ENCODE results near the gene CREBL2. TPM values are rescaled to one million over a fixed set of nuclear protein-coding genes. Genes with fewer than 3 reads are reported as not detected.
"Not testable (repeated sequence)": the region's sequence is repeated elsewhere in the genome, so short reads cannot be mapped to it uniquely, and the experiment has no call there.

The CREBL2 gene
- total and polyA plus RNA-seq, 5 experiments from 2014 or later = 35.1 to 46.8 (median 36.5) TPM

DNA sequence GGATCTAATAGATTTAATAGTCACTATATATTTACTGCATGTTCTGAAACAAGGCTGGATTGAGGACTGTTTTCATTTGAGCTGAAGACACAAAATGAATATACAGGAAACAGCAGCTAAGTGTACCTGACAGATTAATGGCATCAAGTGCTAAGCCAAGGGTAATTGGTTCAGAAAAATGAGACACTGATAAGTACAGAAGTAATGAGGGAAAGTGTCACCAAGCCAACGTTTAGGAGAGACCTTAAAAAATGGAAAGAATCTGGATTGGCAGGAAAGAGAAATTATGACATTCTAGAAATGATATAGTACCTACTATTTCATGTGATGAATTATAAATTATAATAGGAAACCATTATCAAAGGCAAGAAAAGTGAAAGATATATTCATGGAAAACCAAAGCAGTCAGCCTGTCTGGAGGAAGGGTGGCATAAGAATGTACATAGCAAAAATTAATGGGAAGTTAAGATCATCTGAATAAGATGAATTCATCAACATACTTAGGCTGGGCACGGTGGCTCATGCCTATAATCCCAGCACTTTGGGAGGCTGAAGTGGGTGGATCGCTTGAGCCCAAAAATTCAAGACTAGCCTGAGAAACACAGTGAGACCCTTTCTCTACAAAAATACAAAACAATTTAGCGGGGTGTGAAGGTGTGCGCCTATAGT lies 28.0 kb upstream of the CREBL2 start:
- peak overlapping the region in 1 of 10 donors; percentile 47 for H3K27ac Mint-ChIP-seq
- DNase-seq (no peak), ATAC-seq (no peak)
- H3K9me3 Mint-ChIP-seq = no peaks in the 10 kb centered on the region
- POLR2A ChIA-PET = no interaction called here
- H3K4me3 Mint-ChIP-seq = no peak overlapping the region
- H3K27me3 Mint-ChIP-seq = peaks cover 0 to 6% (median 2%) of the 10 kb centered on the region in 5 donors
- no peaks in the 10 kb centered on the region for H3K36me3 Mint-ChIP-seq
- peaks cover 0 to 8% (median under 1%) of the 10 kb centered on the region in 4 donors for H3K4me1 Mint-ChIP-seq

DNA sequence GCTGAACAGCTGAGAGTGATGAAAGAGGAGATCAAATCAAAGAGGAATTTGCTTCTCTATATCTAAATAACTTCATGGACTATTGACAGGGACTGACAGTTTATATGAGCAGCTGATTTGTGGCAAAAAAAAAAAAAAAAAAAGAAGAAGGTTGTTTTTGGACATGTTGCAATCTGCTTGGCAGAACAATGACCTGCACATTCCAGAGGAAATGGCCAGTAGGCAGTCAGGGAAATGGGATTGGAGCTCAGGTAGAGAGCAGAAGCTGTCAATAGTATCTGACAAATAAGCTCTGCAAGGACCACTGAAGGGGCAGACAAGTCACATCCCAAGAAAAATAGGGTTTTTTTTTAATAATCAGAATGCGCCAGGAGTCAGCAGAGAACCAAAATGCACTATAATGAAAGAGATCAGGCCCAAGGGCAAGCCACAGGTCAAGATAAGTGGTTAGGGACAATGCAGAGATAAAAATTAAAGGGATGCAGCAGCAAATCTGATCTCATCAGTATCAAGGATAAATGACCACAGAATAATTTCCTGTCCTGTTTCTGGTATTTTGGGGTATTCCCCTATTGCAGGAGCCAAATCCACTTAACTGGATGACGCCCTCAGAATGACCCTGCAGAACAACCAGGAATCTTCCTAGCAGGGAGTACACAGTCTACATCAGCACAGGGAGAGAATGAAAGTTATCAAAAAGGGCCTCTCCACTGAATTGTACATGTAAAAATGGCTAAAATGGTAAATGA lies 26.4 kb upstream of the CREBL2 start:
- H3K36me3 Mint-ChIP-seq = no peaks in the 10 kb centered on the region
- no peak overlapping the region for H3K4me3 Mint-ChIP-seq
- no peak overlapping the region for H3K27ac Mint-ChIP-seq
- DNase-seq = no peak
- peaks cover 0 to 3% (median 0%) of the 10 kb centered on the region in 9 donors for H3K9me3 Mint-ChIP-seq
- no peak for ATAC-seq
- peaks cover 2 to 14% (median 7%) of the 10 kb centered on the region in 4 donors for H3K4me1 Mint-ChIP-seq
- H3K27me3 Mint-ChIP-seq = peaks cover 0 to 8% (median 2%) of the 10 kb centered on the region in 5 donors
- POLR2A ChIA-PET = interaction anchor here (0.6 to 0.7 kb wide), 2 partner anchors 38 to 500 kb away, joined by 3 to 4 read pairs; no protein-coding TSS in a partner anchor

DNA sequence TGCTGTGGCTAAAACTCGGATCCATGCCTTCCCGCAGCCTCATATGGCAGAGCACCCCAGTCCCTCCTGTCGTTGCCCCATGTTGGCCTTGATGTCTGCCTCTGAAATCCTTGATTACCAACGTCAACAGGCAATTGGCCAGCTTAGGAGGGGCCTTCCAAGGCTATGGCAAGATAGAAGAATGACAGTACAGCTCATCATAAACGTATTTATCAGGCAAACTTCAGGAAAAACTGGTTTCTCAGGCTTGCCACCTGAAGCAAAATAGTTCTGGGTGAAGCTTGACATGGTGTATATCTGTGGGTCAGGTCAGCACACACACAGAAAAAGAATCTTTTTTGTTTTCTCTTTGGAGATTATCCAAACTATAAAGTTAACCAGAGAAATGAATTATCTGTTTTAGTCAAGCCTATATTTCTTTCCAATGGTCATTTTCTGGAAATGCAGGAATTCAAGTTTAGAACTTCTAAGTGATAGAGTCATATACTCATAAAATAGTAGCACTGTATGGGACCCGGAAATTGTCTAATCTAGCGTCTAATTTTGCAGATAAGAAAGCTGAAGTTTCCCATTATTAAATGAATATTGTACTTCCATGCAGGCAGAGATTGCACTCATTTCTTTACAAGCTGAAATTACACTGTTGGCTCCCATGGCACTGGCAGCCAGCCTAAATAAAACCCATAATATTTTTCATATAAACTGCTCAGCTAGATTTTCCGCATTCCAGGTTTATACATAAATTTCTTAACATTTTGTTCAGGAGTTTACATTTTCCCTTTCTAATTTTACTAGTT lies 24.6 kb upstream of the CREBL2 start:
- ATAC-seq = no peak
- POLR2A ChIA-PET = no interaction called here
- H3K4me3 Mint-ChIP-seq = no peak overlapping the region
- DNase-seq = no peak
- H3K27me3 Mint-ChIP-seq = peaks cover 0 to 10% (median 4%) of the 10 kb centered on the region in 5 donors
- H3K36me3 Mint-ChIP-seq = no peaks in the 10 kb centered on the region
- no peak overlapping the region for H3K27ac Mint-ChIP-seq
- peaks cover 2 to 14% (median 8%) of the 10 kb centered on the region in 4 donors for H3K4me1 Mint-ChIP-seq
- peaks cover 0 to 3% (median 0%) of the 10 kb centered on the region in 9 donors for H3K9me3 Mint-ChIP-seq

DNA sequence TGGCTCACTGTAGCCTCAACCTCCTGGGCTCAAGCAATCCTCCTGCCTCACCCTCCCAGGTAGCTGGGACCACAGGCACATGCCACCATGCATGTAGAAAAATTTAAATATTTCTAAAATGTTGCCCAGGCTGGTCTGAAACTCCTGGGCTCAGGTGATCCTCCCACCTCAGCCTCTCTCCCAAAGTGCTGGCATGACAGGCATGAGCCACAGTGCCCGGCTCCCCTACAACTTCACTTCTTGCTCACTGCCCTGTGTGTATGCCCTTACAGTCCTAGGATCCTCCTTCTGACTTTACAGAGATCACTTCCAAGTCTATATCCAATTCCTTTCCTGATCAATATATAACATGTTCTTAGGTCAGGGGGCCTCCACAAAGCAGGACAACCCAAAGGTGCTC lies 23.8 kb upstream of the CREBL2 start:
- Mint-ChIP-seq H3K9me3 (peaks cover 0 to 3% (median 0%) of the 10 kb centered on the region in 9 donors), H3K36me3 (no peaks in the 10 kb centered on the region), H3K4me1 (peaks cover 2 to 14% (median 6%) of the 10 kb centered on the region in 4 donors), H3K27me3 (peaks cover 0 to 10% (median 5%) of the 10 kb centered on the region in 5 donors), H3K27ac (no peak overlapping the region), H3K4me3 (no peak overlapping the region)
- no peak for DNase-seq
- POLR2A ChIA-PET = interaction anchor here (0.7 kb wide), 1 partner anchor 27 kb away, joined by 3 read pairs; no protein-coding TSS in a partner anchor
- no peak for ATAC-seq

DNA sequence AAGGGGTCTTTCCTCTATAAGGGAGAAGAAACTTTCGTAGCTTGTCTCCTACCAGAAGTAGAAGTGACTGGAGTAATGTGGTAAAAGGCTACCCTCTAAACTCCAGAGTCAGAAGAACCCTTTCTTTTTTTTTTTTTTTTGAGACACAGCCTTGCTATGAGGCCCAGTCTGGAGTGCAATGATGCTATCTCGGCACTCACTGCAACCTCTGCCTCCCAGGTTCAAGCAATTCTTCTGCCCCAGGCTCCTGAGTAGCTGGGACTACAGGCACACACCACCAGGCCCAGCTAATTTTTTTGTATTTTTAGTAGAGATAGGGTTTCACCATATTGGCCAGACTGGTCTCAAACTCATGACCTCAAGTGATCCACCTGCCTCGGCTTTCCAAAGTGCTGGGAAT lies 23.2 kb upstream of the CREBL2 start:
- ATAC-seq, H3K27ac Mint-ChIP-seq, H3K4me3 Mint-ChIP-seq, H3K27me3 Mint-ChIP-seq, DNase-seq, H3K36me3 Mint-ChIP-seq, H3K9me3 Mint-ChIP-seq: not testable (repeated sequence)
- H3K4me1 Mint-ChIP-seq = peaks cover 2 to 14% (median 6%) of the 10 kb centered on the region in 4 donors
- POLR2A ChIA-PET = interaction anchor here (0.7 kb wide), 1 partner anchor 27 kb away, joined by 3 read pairs; no protein-coding TSS in a partner anchor

DNA sequence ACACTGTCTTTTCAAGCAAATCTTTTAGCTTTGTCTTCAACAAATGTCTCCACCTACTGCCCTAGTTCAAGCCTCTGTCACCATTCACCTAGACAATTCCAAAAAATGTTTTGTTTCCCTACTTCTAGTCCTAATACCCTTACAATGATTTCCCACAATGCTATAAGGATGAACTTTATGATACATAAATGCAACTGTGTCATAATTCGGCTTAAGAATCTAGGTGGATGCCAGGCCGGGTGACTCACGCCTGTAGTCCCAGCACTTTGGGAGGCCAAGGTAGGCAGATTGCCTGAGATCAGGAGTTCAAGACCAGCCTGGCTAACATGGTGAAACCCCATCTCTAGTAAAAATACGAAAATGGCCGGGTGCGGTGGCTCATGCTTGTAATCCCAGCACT lies 20.7 kb upstream of the CREBL2 start:
- DNase-seq = no peak
- Mint-ChIP-seq H3K4me1 (peaks cover 2 to 14% (median 6%) of the 10 kb centered on the region in 4 donors), H3K27ac (peak overlapping the region in 1 of 10 donors; percentile 7), H3K36me3 (no peaks in the 10 kb centered on the region), H3K27me3 (peaks cover 0 to 9% (median 2%) of the 10 kb centered on the region in 5 donors), H3K9me3 (peaks cover 0 to 3% (median 0%) of the 10 kb centered on the region in 9 donors), H3K4me3 (no peak overlapping the region)
- POLR2A ChIA-PET = no interaction called here
- ATAC-seq = no peak

DNA sequence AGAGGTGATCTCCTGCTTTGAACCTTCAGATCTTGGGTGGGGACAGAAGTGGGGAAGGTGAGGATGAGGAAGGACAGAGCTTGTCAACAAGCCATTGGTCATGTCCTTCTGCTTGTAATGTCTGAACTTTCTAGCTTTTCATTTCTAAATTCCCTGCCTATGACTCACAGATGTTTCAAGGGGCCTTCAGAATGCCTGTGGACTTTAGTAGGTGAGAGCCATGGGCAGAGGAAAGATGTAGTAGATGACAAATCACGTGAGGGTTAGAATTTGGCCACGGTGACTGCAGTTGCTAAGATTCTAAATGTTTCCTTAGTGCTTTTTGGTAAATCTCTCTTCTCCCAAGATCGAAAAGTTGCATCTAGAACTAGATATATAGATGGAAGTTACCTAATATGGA lies 18.7 kb upstream of the CREBL2 start:
- H3K9me3 Mint-ChIP-seq = peaks cover 0 to 3% (median 0%) of the 10 kb centered on the region in 9 donors
- H3K4me3 Mint-ChIP-seq = no peak overlapping the region
- H3K27ac Mint-ChIP-seq = peak overlapping the region in 1 of 10 donors; percentile 49
- H3K4me1 Mint-ChIP-seq = peaks cover 2 to 14% (median 6%) of the 10 kb centered on the region in 4 donors
- DNase-seq (no peak), ATAC-seq (no peak)
- no peaks in the 10 kb centered on the region for H3K36me3 Mint-ChIP-seq
- H3K27me3 Mint-ChIP-seq = peaks cover 0 to 9% (median 2%) of the 10 kb centered on the region in 5 donors
- POLR2A ChIA-PET = no interaction called here

DNA sequence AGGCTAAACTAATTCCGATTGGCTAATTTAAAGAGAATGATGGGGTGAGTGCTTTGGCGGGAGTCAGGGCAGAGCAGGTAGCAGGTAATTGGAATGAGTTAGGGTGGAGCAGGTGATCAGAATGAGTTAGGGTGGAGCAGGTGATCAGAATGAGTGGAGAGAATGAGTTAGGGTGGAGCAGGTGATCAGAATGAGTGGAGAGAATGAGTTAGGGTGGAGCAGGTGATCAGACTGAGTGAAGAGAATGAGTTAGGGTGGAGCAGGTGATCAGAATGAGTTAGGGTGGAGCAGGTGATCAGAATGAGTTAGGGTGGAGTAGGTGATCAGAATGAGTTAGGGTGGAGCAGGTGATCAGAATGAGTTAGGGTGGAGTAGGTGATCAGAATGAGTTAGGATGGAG lies 15.7 kb upstream of the CREBL2 start:
- ATAC-seq, H3K27me3 Mint-ChIP-seq, H3K36me3 Mint-ChIP-seq, H3K4me1 Mint-ChIP-seq, POLR2A ChIA-PET, DNase-seq, H3K4me3 Mint-ChIP-seq, H3K9me3 Mint-ChIP-seq: not testable (repeated sequence)
- H3K27ac Mint-ChIP-seq = peak overlapping the region in 1 of 10 donors; percentile 46

DNA sequence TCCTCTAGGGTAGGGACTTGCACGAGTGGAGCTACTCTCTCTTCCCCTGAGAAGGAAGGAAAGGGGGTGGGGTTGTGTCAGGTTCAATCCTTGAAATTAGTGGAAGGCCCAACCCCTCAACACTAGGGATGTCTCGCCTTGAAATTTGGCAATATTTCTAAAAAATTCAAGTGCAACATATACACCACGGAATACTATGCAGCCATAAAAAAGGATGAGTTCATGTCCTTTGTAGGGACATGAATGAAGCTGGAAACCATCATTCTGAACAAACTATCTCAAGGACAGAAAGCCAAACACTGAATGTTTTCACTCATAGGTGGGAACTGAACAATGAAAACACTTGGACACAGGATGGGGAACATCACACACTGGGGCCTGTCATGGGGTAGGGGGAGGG lies 15.1 kb upstream of the CREBL2 start:
- POLR2A ChIA-PET = interaction anchor here (0.6 kb wide), 1 partner anchor 17 kb away, joined by 5 read pairs; no protein-coding TSS in a partner anchor
- not testable (repeated sequence) for H3K9me3 Mint-ChIP-seq, H3K36me3 Mint-ChIP-seq, H3K27me3 Mint-ChIP-seq, H3K27ac Mint-ChIP-seq, DNase-seq, ATAC-seq, H3K4me3 Mint-ChIP-seq, H3K4me1 Mint-ChIP-seq

DNA sequence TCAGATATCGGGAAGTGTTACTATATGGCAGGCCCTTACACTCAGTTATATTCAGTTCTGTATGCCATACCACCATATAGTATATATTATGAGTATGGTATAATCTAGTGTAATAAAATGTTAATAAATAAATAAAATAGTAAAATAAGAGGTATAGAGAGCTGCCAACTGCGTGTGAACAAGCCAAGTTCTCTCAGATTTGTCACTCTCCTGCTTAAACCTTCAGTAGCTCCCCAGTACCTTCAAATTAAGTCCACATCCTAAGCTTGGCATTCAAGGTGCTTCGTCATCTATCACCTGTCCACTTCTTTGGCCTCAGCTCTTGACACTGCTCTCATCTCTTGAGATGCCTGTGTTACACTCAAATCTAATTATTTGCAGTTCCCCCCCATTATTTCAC lies 12.8 kb upstream of the CREBL2 start:
- no peak for ATAC-seq
- Mint-ChIP-seq H3K36me3 (no peaks in the 10 kb centered on the region), H3K9me3 (peaks cover 0 to 1% (median 0%) of the 10 kb centered on the region in 9 donors), H3K27ac (peak overlapping the region in 1 of 10 donors; percentile 64), H3K4me3 (no peak overlapping the region), H3K27me3 (peaks cover 0 to 8% (median 0%) of the 10 kb centered on the region in 5 donors), H3K4me1 (no peaks in the 10 kb centered on the region)
- DNase-seq = no peak
- POLR2A ChIA-PET = no interaction called here

DNA sequence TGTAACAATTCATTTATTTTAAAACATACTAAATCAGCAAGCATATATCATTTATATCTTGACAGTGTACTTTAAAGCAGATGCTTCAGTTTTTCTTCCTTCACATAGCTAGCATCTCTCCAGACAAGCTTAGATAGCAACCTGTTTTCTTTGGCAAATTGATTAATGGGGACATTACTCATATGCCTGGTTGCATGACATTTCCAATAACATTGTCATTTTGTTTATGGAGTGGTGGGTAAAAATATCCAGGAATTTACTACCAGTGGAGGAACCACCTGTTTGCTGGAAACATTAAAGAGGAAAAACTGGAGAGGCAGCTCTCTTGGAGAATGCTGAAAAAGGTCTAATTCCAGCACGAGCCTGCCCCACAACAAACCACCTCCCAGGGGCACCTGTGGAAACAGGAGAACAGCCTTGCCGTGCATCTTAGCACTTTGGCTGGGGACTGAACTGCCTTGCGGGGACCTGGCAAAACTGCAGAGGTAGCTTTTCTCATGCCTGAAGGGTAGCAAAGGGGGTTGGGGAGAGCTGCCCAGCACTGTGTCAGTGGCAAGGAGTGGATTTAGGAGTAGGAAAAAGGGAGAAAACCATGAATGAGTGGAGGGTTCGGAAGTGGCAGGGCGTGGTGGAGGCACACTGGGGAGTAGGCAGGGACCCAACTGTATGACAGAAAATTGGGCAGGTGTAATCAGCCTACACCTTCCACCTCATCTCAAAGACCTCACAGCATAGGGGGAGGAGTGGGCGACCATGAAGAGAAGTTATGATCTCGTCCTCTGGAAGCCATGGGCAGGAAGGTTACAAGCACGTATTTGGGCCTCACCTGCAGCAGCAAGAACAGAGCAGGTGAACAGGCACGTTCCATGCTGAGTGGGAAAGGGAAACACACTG lies 11.7 kb upstream of the CREBL2 start:
- ATAC-seq = no peak
- Mint-ChIP-seq H3K27ac (peak overlapping the region in 2 of 10 donors; percentile 3 to 76), H3K9me3 (peaks cover 0 to 1% (median 0%) of the 10 kb centered on the region in 9 donors), H3K27me3 (peaks cover 0 to 8% (median 0%) of the 10 kb centered on the region in 5 donors), H3K4me3 (no peak overlapping the region), H3K4me1 (no peaks in the 10 kb centered on the region), H3K36me3 (no peaks in the 10 kb centered on the region)
- POLR2A ChIA-PET = interaction anchor here (1.1 to 1.2 kb wide), 2 partner anchors 16 to 37 kb away, joined by 3 read pairs; partner anchors contain the start of gene DUSP16
- DNase-seq = no peak
